Activated naive CD8-positive, alpha-beta T cell treated with anti-CD3 and anti-CD28 coated beads for 36 hours (primary cell): Measurements from ENCODE around the gene IRF5. TPM values are rescaled to one million over a fixed set of nuclear protein-coding genes. Genes with fewer than 3 reads are reported as not detected.

Source experiments
- DNase-seq: peaks from one replicate; pipeline ENCODE4 v3.0.0; 2021
- H3K27ac Mint-ChIP-seq: one replicate; pipeline ENCODE4 v1.8.0; 2022; ENCODE audit warnings: mild to moderate bottlenecking, moderate library complexity, mixed read lengths
- H3K27me3 Mint-ChIP-seq: one replicate; pipeline ENCODE4 v1.8.0; 2022; ENCODE audit warnings: mild to moderate bottlenecking, mixed read lengths
- H3K36me3 Mint-ChIP-seq: one replicate; pipeline ENCODE4 v1.8.0; 2021; ENCODE audit warnings: mild to moderate bottlenecking, mixed read lengths
- H3K4me1 Mint-ChIP-seq: one replicate; pipeline ENCODE4 v1.8.0; 2021; ENCODE audit warnings: mixed read lengths
- H3K4me3 Mint-ChIP-seq: one replicate; pipeline ENCODE4 v1.8.0; 2022; ENCODE audit warnings: mild to moderate bottlenecking, moderate library complexity, mixed read lengths
- H3K9me3 Mint-ChIP-seq: one replicate; pipeline ENCODE4 v1.8.0; 2022; ENCODE audit warnings: mixed read lengths
- total RNA-seq, 2 experiments: library from RNA; stranded (reverse); gene quantifications; one replicate each; pipeline ENCODE4 v1.2.3, GENCODE V29; 2021

Gene IRF5
- total RNA-seq: 1 to 10 TPM; 3.8 to 4.0 TPM

GRCh38 chr7:128937647-128938543, at the start of gene IRF5:
TSS of gene IRF5 (plus strand) at chr7:128937927. CDS start at chr7:128942082, 4,155 bp downstream.
- no peak for DNase-seq
- Mint-ChIP-seq H3K4me1 (peaks cover 35% of the 10 kb centered on the region), H3K4me3 (peak within 1 kb of the TSS; percentile 84), H3K27ac (peak within 1 kb of the TSS; percentile 68), H3K9me3 (no peaks in the 10 kb centered on the region), H3K36me3 (peaks cover 4% of the 10 kb centered on the region), H3K27me3 (peaks cover 57% of the 10 kb centered on the region)

GRCh38 chr7:128888039-128888755, 49.5 kb upstream of the IRF5 start:
- H3K4me3 Mint-ChIP-seq: no peak overlapping the region
- H3K27ac Mint-ChIP-seq: no peak overlapping the region
- peaks cover 19% of the 10 kb centered on the region for H3K27me3 Mint-ChIP-seq
- no peaks in the 10 kb centered on the region for H3K36me3 Mint-ChIP-seq
- DNase-seq: no peak
- peaks cover 3% of the 10 kb centered on the region for H3K4me1 Mint-ChIP-seq
- H3K9me3 Mint-ChIP-seq: peaks cover 1% of the 10 kb centered on the region

GRCh38 chr7:128888756-128889095, 49.0 kb upstream of the IRF5 start:
- DNase-seq: no peak
- no peaks in the 10 kb centered on the region for H3K9me3 Mint-ChIP-seq
- H3K27me3 Mint-ChIP-seq: peaks cover 19% of the 10 kb centered on the region
- H3K4me1 Mint-ChIP-seq: no peaks in the 10 kb centered on the region
- no peaks in the 10 kb centered on the region for H3K36me3 Mint-ChIP-seq
- no peak overlapping the region for H3K4me3 Mint-ChIP-seq
- H3K27ac Mint-ChIP-seq: no peak overlapping the region

- H3K27ac Mint-ChIP-seq: no peak overlapping the region
- no peaks in the 10 kb centered on the region for H3K36me3 Mint-ChIP-seq
- H3K4me3 Mint-ChIP-seq: no peak overlapping the region
- no peaks in the 10 kb centered on the region for H3K4me1 Mint-ChIP-seq
- H3K27me3 Mint-ChIP-seq: peaks cover 19% of the 10 kb centered on the region
- H3K9me3 Mint-ChIP-seq: no peaks in the 10 kb centered on the region
- DNase-seq: no peak
Observed at GRCh38 chr7:128889121-128889520, 48.6 kb upstream of the IRF5 start.

- Mint-ChIP-seq H3K4me3 (no peak overlapping the region), H3K36me3 (no peaks in the 10 kb centered on the region), H3K9me3 (no peaks in the 10 kb centered on the region), H3K4me1 (no peaks in the 10 kb centered on the region), H3K27me3 (peaks cover 19% of the 10 kb centered on the region), H3K27ac (no peak overlapping the region)
- DNase-seq: no peak
Observed at GRCh38 chr7:128890306-128891109, 47.2 kb upstream of the IRF5 start.

- DNase-seq: no peak
- Mint-ChIP-seq H3K4me3 (no peak overlapping the region), H3K36me3 (no peaks in the 10 kb centered on the region), H3K27ac (no peak overlapping the region), H3K4me1 (no peaks in the 10 kb centered on the region), H3K27me3 (peaks cover 14% of the 10 kb centered on the region), H3K9me3 (no peaks in the 10 kb centered on the region)
Observed at GRCh38 chr7:128891110-128891941, 46.4 kb upstream of the IRF5 start.

- Mint-ChIP-seq H3K9me3 (no peaks in the 10 kb centered on the region), H3K27me3 (peaks cover 14% of the 10 kb centered on the region), H3K36me3 (no peaks in the 10 kb centered on the region), H3K27ac (no peak overlapping the region), H3K4me3 (no peak overlapping the region), H3K4me1 (no peaks in the 10 kb centered on the region)
- DNase-seq: no peak
Observed at GRCh38 chr7:128891942-128892269, 45.8 kb upstream of the IRF5 start.

- no peak for DNase-seq
- Mint-ChIP-seq H3K27me3 (peaks cover 14% of the 10 kb centered on the region), H3K36me3 (no peaks in the 10 kb centered on the region), H3K4me1 (no peaks in the 10 kb centered on the region), H3K9me3 (no peaks in the 10 kb centered on the region), H3K4me3 (no peak overlapping the region), H3K27ac (no peak overlapping the region)
Observed at GRCh38 chr7:128892521-128893250, 45.0 kb upstream of the IRF5 start.

- DNase-seq: no peak
- H3K4me1 Mint-ChIP-seq: no peaks in the 10 kb centered on the region
- H3K27ac Mint-ChIP-seq: no peak overlapping the region
- no peak overlapping the region for H3K4me3 Mint-ChIP-seq
- peaks cover 14% of the 10 kb centered on the region for H3K27me3 Mint-ChIP-seq
- no peaks in the 10 kb centered on the region for H3K36me3 Mint-ChIP-seq
- H3K9me3 Mint-ChIP-seq: peaks cover 2% of the 10 kb centered on the region
Observed at GRCh38 chr7:128893251-128894100, 44.3 kb upstream of the IRF5 start.

GRCh38 chr7:128894101-128894440, 43.7 kb upstream of the IRF5 start:
- H3K27ac Mint-ChIP-seq: no peak overlapping the region
- H3K4me3 Mint-ChIP-seq: no peak overlapping the region
- no peak for DNase-seq
- peaks cover 14% of the 10 kb centered on the region for H3K27me3 Mint-ChIP-seq
- H3K4me1 Mint-ChIP-seq: no peaks in the 10 kb centered on the region
- peaks cover 3% of the 10 kb centered on the region for H3K9me3 Mint-ChIP-seq
- no peaks in the 10 kb centered on the region for H3K36me3 Mint-ChIP-seq

- Mint-ChIP-seq H3K27me3 (peaks cover 7% of the 10 kb centered on the region), H3K4me3 (no peak overlapping the region), H3K4me1 (no peaks in the 10 kb centered on the region), H3K36me3 (no peaks in the 10 kb centered on the region), H3K9me3 (peaks cover 3% of the 10 kb centered on the region), H3K27ac (no peak overlapping the region)
- DNase-seq: no peak
Observed at GRCh38 chr7:128895320-128895719, 42.4 kb upstream of the IRF5 start.

GRCh38 chr7:128899392-128899791, 38.3 kb upstream of the IRF5 start:
- Mint-ChIP-seq H3K9me3 (peaks cover 3% of the 10 kb centered on the region), H3K4me3 (no peak overlapping the region), H3K36me3 (no peaks in the 10 kb centered on the region), H3K4me1 (no peaks in the 10 kb centered on the region), H3K27me3 (peaks cover 8% of the 10 kb centered on the region), H3K27ac (no peak overlapping the region)
- no peak for DNase-seq

- no peak overlapping the region for H3K4me3 Mint-ChIP-seq
- no peak overlapping the region for H3K27ac Mint-ChIP-seq
- peaks cover 3% of the 10 kb centered on the region for H3K9me3 Mint-ChIP-seq
- H3K36me3 Mint-ChIP-seq: no peaks in the 10 kb centered on the region
- no peak for DNase-seq
- H3K27me3 Mint-ChIP-seq: peaks cover 9% of the 10 kb centered on the region
- H3K4me1 Mint-ChIP-seq: no peaks in the 10 kb centered on the region
Observed at GRCh38 chr7:128900237-128900636, 37.5 kb upstream of the IRF5 start.
